Measurements from ENCODE around the gene TIAM1.

TIAM1 gene

GRCh38 chr21:31268090-31268489, 76.0 kb downstream of the TIAM1 start:
- TF ChIP-seq CTCF (IDR thresholded peaks at IDR 0.05; ENCODE audit: low read depth, low read length) (no peak), MYC (IDR thresholded peaks at IDR 0.05; ENCODE audit: low read depth, low read length) (no peak), POLR2A (IDR thresholded peaks at IDR 0.05; ENCODE audit: extremely low read depth, insufficient read length) (no peak), MAX (IDR thresholded peaks at IDR 0.05; ENCODE audit: low read depth, low read length) (no peak)
- H3K4me3 ChIP-seq (ENCODE audit: low read depth, low read length), result no peak overlapping the region
- no peak for DNase-seq (ENCODE audit: low read depth)

- TF ChIP-seq CTCF (IDR thresholded peaks at IDR 0.05; ENCODE audit: low read depth, low read length) (no peak), MAX (IDR thresholded peaks at IDR 0.05; ENCODE audit: low read depth, low read length) (no peak), POLR2A (IDR thresholded peaks at IDR 0.05; ENCODE audit: extremely low read depth, insufficient read length) (no peak), MYC (IDR thresholded peaks at IDR 0.05; ENCODE audit: low read depth, low read length) (no peak)
- no peak overlapping the region for H3K4me3 ChIP-seq (ENCODE audit: low read depth, low read length)
- DNase-seq (ENCODE audit: low read depth), result no peak
Observed at GRCh38 chr21:31267644-31268043, 76.4 kb downstream of the TIAM1 start.

- DNase-seq (ENCODE audit: low read depth), result no peak
- no peak overlapping the region for H3K4me3 ChIP-seq (ENCODE audit: low read depth, low read length)
- TF ChIP-seq MAX (IDR thresholded peaks at IDR 0.05; ENCODE audit: low read depth, low read length) (no peak), MYC (IDR thresholded peaks at IDR 0.05; ENCODE audit: low read depth, low read length) (no peak), CTCF (IDR thresholded peaks at IDR 0.05; ENCODE audit: low read depth, low read length) (no peak), POLR2A (IDR thresholded peaks at IDR 0.05; ENCODE audit: extremely low read depth, insufficient read length) (no peak)
Observed at GRCh38 chr21:31266241-31266640, 77.8 kb downstream of the TIAM1 start.

- TF ChIP-seq CTCF (IDR thresholded peaks at IDR 0.05; ENCODE audit: low read depth, low read length), result no peak
- TF ChIP-seq MAX (IDR thresholded peaks at IDR 0.05; ENCODE audit: low read depth, low read length), result no peak
- no peak for TF ChIP-seq POLR2A (IDR thresholded peaks at IDR 0.05; ENCODE audit: extremely low read depth, insufficient read length)
- no peak for TF ChIP-seq MYC (IDR thresholded peaks at IDR 0.05; ENCODE audit: low read depth, low read length)
- no peak for DNase-seq (ENCODE audit: low read depth)
- no peak overlapping the region for H3K4me3 ChIP-seq (ENCODE audit: low read depth, low read length)
Observed at GRCh38 chr21:31265366-31266013, 78.6 kb downstream of the TIAM1 start.

GRCh38 chr21:31264574-31264973, 79.5 kb downstream of the TIAM1 start:
- H3K4me3 ChIP-seq (ENCODE audit: low read depth, low read length), result no peak overlapping the region
- no peak for TF ChIP-seq CTCF (IDR thresholded peaks at IDR 0.05; ENCODE audit: low read depth, low read length)
- TF ChIP-seq MYC (IDR thresholded peaks at IDR 0.05; ENCODE audit: low read depth, low read length), result no peak
- no peak for TF ChIP-seq POLR2A (IDR thresholded peaks at IDR 0.05; ENCODE audit: extremely low read depth, insufficient read length)
- TF ChIP-seq MAX (IDR thresholded peaks at IDR 0.05; ENCODE audit: low read depth, low read length), result no peak
- DNase-seq (ENCODE audit: low read depth), result no peak
